ENCODE results near the gene VIL1.

The VIL1 gene

DNA sequence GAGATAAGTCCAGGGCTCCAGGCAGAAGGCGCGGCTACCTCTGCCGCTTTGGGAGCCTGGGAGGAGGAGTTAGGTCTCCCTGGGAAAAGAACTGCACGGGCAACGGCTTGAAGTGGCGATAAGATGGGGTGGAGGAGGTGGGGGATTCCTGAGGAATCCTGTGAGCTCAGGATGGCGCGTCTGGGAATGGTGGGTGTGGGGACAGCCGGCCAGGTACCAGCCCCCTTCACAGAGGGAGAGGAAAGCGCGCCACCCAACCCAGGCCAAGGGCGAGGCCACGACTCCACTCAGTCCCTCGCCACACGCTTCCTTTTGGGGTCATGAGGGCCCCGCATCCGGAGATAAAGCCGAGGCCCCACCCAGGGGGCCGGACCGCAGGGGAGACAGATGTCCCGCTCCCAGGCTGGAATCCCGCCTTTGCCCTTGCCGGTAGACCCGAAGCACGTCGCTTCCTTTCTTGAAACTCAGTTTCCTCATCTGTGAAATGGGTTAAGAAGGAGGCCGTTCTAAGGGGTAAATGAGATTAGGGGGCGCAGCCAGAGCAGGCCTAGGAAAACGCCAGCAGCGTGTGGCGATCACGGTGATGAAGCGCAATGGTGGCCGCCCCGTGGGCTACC, 21.0 kb upstream of the VIL1 start (continued):
- TF ChIP-seq, protein P1, sequence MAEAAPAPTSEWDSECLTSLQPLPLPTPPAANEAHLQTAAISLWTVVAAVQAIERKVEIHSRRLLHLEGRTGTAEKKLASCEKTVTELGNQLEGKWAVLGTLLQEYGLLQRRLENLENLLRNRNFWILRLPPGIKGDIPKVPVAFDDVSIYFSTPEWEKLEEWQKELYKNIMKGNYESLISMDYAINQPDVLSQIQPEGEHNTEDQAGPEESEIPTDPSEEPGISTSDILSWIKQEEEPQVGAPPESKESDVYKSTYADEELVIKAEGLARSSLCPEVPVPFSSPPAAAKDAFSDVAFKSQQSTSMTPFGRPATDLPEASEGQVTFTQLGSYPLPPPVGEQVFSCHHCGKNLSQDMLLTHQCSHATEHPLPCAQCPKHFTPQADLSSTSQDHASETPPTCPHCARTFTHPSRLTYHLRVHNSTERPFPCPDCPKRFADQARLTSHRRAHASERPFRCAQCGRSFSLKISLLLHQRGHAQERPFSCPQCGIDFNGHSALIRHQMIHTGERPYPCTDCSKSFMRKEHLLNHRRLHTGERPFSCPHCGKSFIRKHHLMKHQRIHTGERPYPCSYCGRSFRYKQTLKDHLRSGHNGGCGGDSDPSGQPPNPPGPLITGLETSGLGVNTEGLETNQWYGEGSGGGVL (tag by site-specific recombination; IDR thresholded peaks at IDR 0.05): no peak; the same call in none of the 2 replicates
- TF ChIP-seq, protein P2, sequence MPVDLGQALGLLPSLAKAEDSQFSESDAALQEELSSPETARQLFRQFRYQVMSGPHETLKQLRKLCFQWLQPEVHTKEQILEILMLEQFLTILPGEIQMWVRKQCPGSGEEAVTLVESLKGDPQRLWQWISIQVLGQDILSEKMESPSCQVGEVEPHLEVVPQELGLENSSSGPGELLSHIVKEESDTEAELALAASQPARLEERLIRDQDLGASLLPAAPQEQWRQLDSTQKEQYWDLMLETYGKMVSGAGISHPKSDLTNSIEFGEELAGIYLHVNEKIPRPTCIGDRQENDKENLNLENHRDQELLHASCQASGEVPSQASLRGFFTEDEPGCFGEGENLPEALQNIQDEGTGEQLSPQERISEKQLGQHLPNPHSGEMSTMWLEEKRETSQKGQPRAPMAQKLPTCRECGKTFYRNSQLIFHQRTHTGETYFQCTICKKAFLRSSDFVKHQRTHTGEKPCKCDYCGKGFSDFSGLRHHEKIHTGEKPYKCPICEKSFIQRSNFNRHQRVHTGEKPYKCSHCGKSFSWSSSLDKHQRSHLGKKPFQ (tag by site-specific recombination; IDR thresholded peaks at IDR 0.05): no peak
- TF ChIP-seq ZNF561 (tag by site-specific recombination; IDR thresholded peaks at IDR 0.05; ENCODE audit: borderline replicate concordance) (no peak), ZNF366 (tag by site-specific recombination; conservative IDR thresholded peaks at IDR 0.05) (no peak), ZNF571 (tag by site-specific recombination; IDR thresholded peaks at IDR 0.05) (no peak), ZNF747 (tag by site-specific recombination; IDR thresholded peaks at IDR 0.05) (no peak), TRIM28 (IDR thresholded peaks at IDR 0.05; ENCODE audit: borderline replicate concordance, low read length) (0 out of 2 replicates have a peak, but pooled peaks have one; percentile 38)
- TF ChIP-seq, protein P3, sequence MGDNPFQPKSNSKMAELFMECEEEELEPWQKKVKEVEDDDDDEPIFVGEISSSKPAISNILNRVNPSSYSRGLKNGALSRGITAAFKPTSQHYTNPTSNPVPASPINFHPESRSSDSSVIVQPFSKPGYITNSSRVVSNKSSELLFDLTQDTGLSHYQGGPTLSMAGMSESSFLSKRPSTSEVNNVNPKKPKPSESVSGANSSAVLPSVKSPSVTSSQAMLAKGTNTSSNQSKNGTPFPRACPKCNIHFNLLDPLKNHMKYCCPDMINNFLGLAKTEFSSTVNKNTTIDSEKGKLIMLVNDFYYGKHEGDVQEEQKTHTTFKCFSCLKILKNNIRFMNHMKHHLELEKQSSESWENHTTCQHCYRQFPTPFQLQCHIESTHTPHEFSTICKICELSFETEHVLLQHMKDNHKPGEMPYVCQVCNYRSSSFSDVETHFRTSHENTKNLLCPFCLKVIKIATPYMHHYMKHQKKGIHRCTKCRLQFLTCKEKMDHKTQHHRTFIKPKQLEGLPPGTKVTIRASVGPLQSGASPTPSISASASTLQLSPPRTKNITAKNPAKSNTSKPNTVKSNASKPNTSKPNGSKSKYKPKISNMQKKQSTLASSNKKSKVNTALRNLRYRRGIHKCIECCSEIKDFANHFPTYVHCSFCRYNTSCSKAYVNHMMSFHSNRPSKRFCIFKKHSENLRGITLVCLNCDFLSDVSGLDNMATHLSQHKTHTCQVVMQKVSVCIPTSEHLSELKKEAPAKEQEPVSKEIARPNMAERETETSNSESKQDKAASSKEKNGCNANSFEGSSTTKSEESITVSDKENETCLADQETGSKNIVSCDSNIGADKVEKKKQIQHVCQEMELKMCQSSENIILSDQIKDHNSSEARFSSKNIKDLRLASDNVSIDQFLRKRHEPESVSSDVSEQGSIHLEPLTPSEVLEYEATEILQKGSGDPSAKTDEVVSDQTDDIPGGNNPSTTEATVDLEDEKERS (tag by site-specific recombination; IDR thresholded peaks at IDR 0.05): 0 out of 2 replicates have a peak, but pooled peaks have one; percentile 35
- TF ChIP-seq, protein P4, sequence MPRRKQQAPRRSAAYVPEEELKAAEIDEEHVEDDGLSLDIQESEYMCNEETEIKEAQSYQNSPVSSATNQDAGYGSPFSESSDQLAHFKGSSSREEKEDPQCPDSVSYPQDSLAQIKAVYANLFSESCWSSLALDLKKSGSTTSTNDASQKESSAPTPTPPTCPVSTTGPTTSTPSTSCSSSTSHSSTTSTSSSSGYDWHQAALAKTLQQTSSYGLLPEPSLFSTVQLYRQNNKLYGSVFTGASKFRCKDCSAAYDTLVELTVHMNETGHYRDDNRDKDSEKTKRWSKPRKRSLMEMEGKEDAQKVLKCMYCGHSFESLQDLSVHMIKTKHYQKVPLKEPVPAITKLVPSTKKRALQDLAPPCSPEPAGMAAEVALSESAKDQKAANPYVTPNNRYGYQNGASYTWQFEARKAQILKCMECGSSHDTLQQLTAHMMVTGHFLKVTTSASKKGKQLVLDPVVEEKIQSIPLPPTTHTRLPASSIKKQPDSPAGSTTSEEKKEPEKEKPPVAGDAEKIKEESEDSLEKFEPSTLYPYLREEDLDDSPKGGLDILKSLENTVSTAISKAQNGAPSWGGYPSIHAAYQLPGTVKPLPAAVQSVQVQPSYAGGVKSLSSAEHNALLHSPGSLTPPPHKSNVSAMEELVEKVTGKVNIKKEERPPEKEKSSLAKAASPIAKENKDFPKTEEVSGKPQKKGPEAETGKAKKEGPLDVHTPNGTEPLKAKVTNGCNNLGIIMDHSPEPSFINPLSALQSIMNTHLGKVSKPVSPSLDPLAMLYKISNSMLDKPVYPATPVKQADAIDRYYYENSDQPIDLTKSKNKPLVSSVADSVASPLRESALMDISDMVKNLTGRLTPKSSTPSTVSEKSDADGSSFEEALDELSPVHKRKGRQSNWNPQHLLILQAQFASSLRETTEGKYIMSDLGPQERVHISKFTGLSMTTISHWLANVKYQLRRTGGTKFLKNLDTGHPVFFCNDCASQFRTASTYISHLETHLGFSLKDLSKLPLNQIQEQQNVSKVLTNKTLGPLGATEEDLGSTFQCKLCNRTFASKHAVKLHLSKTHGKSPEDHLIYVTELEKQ (tag by site-specific recombination; IDR thresholded peaks at IDR 0.05; ENCODE audit: borderline replicate concordance): no peak
- TF ChIP-seq, protein P5, sequence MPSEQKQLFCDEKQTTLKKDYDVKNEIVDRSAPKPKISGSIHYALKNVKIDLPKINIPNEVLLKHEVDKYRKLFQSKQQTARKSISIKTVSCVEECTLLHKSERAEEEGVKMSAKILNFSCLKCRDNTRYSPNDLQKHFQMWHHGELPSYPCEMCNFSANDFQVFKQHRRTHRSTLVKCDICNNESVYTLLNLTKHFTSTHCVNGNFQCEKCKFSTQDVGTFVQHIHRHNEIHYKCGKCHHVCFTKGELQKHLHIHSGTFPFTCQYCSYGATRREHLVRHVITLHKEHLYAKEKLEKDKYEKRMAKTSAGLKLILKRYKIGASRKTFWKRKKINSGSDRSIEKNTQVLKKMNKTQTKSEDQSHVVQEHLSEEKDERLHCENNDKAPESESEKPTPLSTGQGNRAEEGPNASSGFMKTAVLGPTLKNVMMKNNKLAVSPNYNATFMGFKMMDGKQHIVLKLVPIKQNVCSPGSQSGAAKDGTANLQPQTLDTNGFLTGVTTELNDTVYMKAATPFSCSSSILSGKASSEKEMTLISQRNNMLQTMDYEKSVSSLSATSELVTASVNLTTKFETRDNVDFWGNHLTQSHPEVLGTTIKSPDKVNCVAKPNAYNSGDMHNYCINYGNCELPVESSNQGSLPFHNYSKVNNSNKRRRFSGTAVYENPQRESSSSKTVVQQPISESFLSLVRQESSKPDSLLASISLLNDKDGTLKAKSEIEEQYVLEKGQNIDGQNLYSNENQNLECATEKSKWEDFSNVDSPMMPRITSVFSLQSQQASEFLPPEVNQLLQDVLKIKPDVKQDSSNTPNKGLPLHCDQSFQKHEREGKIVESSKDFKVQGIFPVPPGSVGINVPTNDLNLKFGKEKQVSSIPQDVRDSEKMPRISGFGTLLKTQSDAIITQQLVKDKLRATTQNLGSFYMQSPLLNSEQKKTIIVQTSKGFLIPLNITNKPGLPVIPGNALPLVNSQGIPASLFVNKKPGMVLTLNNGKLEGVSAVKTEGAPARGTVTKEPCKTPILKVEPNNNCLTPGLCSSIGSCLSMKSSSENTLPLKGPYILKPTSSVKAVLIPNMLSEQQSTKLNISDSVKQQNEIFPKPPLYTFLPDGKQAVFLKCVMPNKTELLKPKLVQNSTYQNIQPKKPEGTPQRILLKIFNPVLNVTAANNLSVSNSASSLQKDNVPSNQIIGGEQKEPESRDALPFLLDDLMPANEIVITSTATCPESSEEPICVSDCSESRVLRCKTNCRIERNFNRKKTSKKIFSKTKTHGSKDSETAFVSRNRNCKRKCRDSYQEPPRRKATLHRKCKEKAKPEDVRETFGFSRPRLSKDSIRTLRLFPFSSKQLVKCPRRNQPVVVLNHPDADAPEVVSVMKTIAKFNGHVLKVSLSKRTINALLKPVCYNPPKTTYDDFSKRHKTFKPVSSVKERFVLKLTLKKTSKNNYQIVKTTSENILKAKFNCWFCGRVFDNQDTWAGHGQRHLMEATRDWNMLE (tag by site-specific recombination; conservative IDR thresholded peaks at IDR 0.05; ENCODE audit: low read depth): no peak
- TF ChIP-seq, protein P6, sequence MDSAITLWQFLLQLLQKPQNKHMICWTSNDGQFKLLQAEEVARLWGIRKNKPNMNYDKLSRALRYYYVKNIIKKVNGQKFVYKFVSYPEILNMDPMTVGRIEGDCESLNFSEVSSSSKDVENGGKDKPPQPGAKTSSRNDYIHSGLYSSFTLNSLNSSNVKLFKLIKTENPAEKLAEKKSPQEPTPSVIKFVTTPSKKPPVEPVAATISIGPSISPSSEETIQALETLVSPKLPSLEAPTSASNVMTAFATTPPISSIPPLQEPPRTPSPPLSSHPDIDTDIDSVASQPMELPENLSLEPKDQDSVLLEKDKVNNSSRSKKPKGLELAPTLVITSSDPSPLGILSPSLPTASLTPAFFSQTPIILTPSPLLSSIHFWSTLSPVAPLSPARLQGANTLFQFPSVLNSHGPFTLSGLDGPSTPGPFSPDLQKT (IDR thresholded peaks at IDR 0.05; ENCODE audit: borderline replicate concordance, low read depth, low read length): no peak
- TF ChIP-seq, protein P7, sequence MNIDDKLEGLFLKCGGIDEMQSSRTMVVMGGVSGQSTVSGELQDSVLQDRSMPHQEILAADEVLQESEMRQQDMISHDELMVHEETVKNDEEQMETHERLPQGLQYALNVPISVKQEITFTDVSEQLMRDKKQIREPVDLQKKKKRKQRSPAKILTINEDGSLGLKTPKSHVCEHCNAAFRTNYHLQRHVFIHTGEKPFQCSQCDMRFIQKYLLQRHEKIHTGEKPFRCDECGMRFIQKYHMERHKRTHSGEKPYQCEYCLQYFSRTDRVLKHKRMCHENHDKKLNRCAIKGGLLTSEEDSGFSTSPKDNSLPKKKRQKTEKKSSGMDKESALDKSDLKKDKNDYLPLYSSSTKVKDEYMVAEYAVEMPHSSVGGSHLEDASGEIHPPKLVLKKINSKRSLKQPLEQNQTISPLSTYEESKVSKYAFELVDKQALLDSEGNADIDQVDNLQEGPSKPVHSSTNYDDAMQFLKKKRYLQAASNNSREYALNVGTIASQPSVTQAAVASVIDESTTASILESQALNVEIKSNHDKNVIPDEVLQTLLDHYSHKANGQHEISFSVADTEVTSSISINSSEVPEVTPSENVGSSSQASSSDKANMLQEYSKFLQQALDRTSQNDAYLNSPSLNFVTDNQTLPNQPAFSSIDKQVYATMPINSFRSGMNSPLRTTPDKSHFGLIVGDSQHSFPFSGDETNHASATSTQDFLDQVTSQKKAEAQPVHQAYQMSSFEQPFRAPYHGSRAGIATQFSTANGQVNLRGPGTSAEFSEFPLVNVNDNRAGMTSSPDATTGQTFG (tag by site-specific recombination; IDR thresholded peaks at IDR 0.05; ENCODE audit: borderline replicate concordance): no peak
